RWPE2 (cell line): ENCODE data around the gene RGL1.
A peak's percentile ranks its signal among the peaks of the same experiment; 100 is the strongest.

ENCODE experiments used
- ATAC-seq: fragments of 200-7000 bp; cut with Tn5 transposase; 3 replicates; pipeline ENCODE4 v1.9.1; 2021; ENCODE audit warnings: low read depth
- DNase-seq: peaks from one replicate; pipeline ENCODE4 v3.0.0-alpha.2; 2020; ENCODE audit warnings: low spot score
- H3K27ac ChIP-seq: fragments of 450-650 bp; 2 replicates; pipeline ENCODE4 v1.5.1; 2017; ENCODE audit warnings: mild to moderate bottlenecking; ENCODE audit not compliant: poor library complexity, severe bottlenecking
- H3K27me3 ChIP-seq: fragments of 250-450 bp; sonication (Bioruptor Pico); 2 replicates; pipeline ENCODE4 v1.5.1; 2021; ENCODE audit warnings: mild to moderate bottlenecking, moderate library complexity; ENCODE audit not compliant: insufficient read depth, poor library complexity, severe bottlenecking
- H3K36me3 ChIP-seq: fragments of 250-450 bp; sonication (Bioruptor Pico); 2 replicates; pipeline ENCODE4 v1.5.1; 2020; ENCODE audit warnings: low read depth, mild to moderate bottlenecking, moderate library complexity
- H3K4me1 ChIP-seq: fragments of 250-450 bp; sonication (Bioruptor Pico); 2 replicates; pipeline ENCODE4 v1.5.1; 2021; ENCODE audit warnings: mild to moderate bottlenecking, moderate library complexity; ENCODE audit not compliant: insufficient read depth, poor library complexity, severe bottlenecking
- H3K4me3 ChIP-seq: fragments of 250-450 bp; sonication (Bioruptor Pico); 2 replicates; pipeline ENCODE4 v1.5.1; 2021; ENCODE audit warnings: mild to moderate bottlenecking, moderate library complexity; ENCODE audit not compliant: severe bottlenecking
- H3K9me3 ChIP-seq: fragments of 250-450 bp; sonication (Bioruptor Pico); 2 replicates; pipeline ENCODE4 v1.5.1; 2021; ENCODE audit warnings: mild to moderate bottlenecking, moderate library complexity; ENCODE audit not compliant: severe bottlenecking
- TF ChIP-seq, protein P1 (sequence below): fragments of 450-650 bp; IDR thresholded peaks from one replicate; pipeline ENCODE4 v1.5.1; 2017; ENCODE audit warnings: mild to moderate bottlenecking, moderate library complexity; ENCODE audit not compliant: poor library complexity, severe bottlenecking

The RGL1 gene

DNA sequence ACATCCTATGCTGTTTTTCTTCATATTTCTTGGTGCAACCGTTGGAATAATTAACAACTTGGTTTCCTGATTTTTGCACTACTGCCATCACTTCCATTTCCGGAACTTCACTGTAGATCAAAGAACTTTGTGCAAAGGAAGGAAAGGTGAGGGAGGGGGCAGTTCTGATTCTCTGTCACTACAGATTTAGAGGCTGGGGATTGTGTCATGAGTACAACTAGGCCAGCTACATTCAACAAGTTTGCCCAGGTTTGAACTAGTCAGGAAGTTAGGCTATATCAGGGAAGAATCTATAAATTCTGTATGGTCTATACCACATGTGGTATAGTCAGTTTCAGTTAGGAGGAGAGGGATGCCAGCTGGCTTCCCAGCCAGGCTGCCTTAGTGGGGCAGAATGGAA lies 84.2 kb downstream of the RGL1 start:
- H3K27ac ChIP-seq: no peak overlapping the region
- H3K4me3 ChIP-seq: no peak overlapping the region
- H3K27me3 ChIP-seq: no peaks in the 10 kb centered on the region
- ATAC-seq: no peak
- no peak for DNase-seq
- H3K9me3 ChIP-seq: no peaks in the 10 kb centered on the region
- no peaks in the 10 kb centered on the region for H3K36me3 ChIP-seq
- TF ChIP-seq, protein P1, sequence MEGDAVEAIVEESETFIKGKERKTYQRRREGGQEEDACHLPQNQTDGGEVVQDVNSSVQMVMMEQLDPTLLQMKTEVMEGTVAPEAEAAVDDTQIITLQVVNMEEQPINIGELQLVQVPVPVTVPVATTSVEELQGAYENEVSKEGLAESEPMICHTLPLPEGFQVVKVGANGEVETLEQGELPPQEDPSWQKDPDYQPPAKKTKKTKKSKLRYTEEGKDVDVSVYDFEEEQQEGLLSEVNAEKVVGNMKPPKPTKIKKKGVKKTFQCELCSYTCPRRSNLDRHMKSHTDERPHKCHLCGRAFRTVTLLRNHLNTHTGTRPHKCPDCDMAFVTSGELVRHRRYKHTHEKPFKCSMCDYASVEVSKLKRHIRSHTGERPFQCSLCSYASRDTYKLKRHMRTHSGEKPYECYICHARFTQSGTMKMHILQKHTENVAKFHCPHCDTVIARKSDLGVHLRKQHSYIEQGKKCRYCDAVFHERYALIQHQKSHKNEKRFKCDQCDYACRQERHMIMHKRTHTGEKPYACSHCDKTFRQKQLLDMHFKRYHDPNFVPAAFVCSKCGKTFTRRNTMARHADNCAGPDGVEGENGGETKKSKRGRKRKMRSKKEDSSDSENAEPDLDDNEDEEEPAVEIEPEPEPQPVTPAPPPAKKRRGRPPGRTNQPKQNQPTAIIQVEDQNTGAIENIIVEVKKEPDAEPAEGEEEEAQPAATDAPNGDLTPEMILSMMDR: no peak
- H3K4me1 ChIP-seq: no peaks in the 10 kb centered on the region

- TF ChIP-seq, protein P1: no peak
- H3K36me3 ChIP-seq: no peaks in the 10 kb centered on the region
- H3K4me1 ChIP-seq: peaks cover 2% of the 10 kb centered on the region
Observed at GRCh38 chr1:183891158-183891856, 86.4 kb downstream of the RGL1 start.

DNA sequence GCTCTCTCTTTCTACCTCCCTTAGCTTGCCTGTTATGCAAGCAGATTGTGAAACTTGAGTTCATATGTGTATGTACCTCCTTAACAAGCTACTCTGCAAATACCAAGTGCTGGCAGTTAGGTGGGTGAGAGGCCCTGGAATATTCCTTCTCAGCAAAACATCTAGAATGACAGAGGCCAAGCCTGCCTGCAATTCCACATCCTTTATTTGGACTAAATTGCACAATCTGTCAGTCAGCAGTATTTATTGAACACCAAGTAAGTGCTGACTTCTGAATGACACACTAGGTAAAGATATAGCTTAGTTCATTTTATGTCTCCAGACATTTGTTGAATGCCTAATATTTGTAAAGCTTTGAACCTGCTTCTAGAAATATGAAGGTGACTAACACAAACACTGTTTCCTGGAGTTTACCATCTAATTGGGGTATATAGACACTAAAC lies 87.5 kb downstream of the RGL1 start:
- no peaks in the 10 kb centered on the region for H3K9me3 ChIP-seq
- H3K27ac ChIP-seq: no peak overlapping the region
- no peaks in the 10 kb centered on the region for H3K36me3 ChIP-seq
- TF ChIP-seq, protein P1: no peak
- DNase-seq (no peak), ATAC-seq (peak; percentile 52; the same call in 2 of the 3 replicates)
- no peaks in the 10 kb centered on the region for H3K27me3 ChIP-seq
- H3K4me3 ChIP-seq: no peak overlapping the region
- H3K4me1 ChIP-seq: peaks cover 3% of the 10 kb centered on the region

More at GRCh38 chr1:183891158-183891856, 86.4 kb downstream of the RGL1 start:
- no peak for DNase-seq
- ATAC-seq: no peak
- no peak overlapping the region for H3K27ac ChIP-seq
- no peaks in the 10 kb centered on the region for H3K27me3 ChIP-seq
- H3K4me3 ChIP-seq: no peak overlapping the region
- H3K9me3 ChIP-seq: no peaks in the 10 kb centered on the region

- H3K4me3 ChIP-seq: no peak overlapping the region
- H3K9me3 ChIP-seq: no peaks in the 10 kb centered on the region
- no peaks in the 10 kb centered on the region for H3K36me3 ChIP-seq
- DNase-seq: no peak
- H3K27me3 ChIP-seq: no peaks in the 10 kb centered on the region
- H3K27ac ChIP-seq: no peak overlapping the region
- peaks cover 3% of the 10 kb centered on the region for H3K4me1 ChIP-seq
- TF ChIP-seq, protein P1: no peak
- ATAC-seq: no peak
Observed at GRCh38 chr1:183893561-183894289, 88.8 kb downstream of the RGL1 start.

DNA sequence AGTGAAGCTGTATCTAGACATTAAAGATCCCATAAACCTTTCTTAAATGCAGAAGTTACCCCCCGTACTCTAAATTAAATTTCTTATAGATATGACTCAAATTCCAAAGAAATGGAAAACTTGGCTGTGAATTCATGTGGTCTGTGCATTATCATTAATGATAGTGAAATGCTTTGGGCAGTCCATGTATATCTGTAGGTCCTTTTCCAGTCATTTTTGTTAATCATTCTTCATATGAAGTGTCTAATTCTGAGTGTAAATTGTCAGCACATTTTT lies 89.3 kb downstream of the RGL1 start:
- Histone ChIP-seq H3K36me3 (no peaks in the 10 kb centered on the region), H3K9me3 (no peaks in the 10 kb centered on the region), H3K4me1 (peaks cover 3% of the 10 kb centered on the region), H3K4me3 (no peak overlapping the region), H3K27ac (no peak overlapping the region), H3K27me3 (no peaks in the 10 kb centered on the region)
- DNase-seq (no peak), ATAC-seq (no peak)
- TF ChIP-seq, protein P1: no peak
